Measurements from ENCODE around the gene ZSWIM4.

ZSWIM4 gene

GRCh38 chr19:13831537-13832467, 36.6 kb downstream of the ZSWIM4 start:
- Histone ChIP-seq H3K27me3 (replicated peaks in 2 of 5; ENCODE audit: control insufficient read depth in 4 of 5, insufficient read depth in 5 of 5, low read length in 4 of 5) (no peaks in the 10 kb centered on the region), H3K4me3 (ENCODE audit: control insufficient read depth in 1 of 7, extremely low read depth in 1 of 7, insufficient read depth in 4 of 7, low read depth in 2 of 7, low read length in 6 of 7) (no peak overlapping the region), H3K27ac (ENCODE audit: insufficient read depth in 1 of 2, low read depth in 1 of 2, low read length in 2 of 2, poor library complexity in 1 of 2, severe bottlenecking in 2 of 2) (no peak overlapping the region), H3K36me3 (ENCODE audit: control insufficient read depth in 4 of 4, insufficient read depth in 4 of 4, low read length in 3 of 4) (peaks cover 0 to 50% (median 19%) of the 10 kb centered on the region in 4 experiments), H3K4me1 (ENCODE audit: control extremely low read depth in 1 of 4, control insufficient read depth in 4 of 4, insufficient read depth in 4 of 4, low read length in 3 of 4) (peaks cover 5 to 39% (median 36%) of the 10 kb centered on the region in 4 experiments), H3K9me3 (ENCODE audit: control extremely low read depth in 1 of 5, control insufficient read depth in 4 of 5, insufficient read depth in 2 of 5, low read depth in 1 of 5, low read length in 4 of 5) (no peaks in the 10 kb centered on the region)
- DNase-seq, result peak in 2 of 3 donors; percentile 71 to 75
- CTCF ChIA-PET, result interaction anchor here (1.0 to 10.5 kb wide), 3 partner anchors 11 to 45 kb away, joined by 3 to 147 read pairs (median 14); no protein-coding TSS in a partner anchor
- POLR2A ChIA-PET, result interaction anchor here (12.6 kb wide), 1 partner anchor 32 kb away, joined by 555 read pairs; no protein-coding TSS in a partner anchor
- WGBS (ENCODE audit: insufficient coverage), result 97% methylated on average over 12 of the region's 22 CpGs

GRCh38 chr19:13833330-13834243, 38.3 kb downstream of the ZSWIM4 start:
- ChIA-PET CTCF (interaction anchor here (0.7 to 10.5 kb wide), 7 partner anchors 10 to 119 kb away, joined by 3 to 147 read pairs (median 3); no protein-coding TSS in a partner anchor), POLR2A (interaction anchor here (0.6 to 12.6 kb wide), 10 partner anchors 8 to 552 kb away, joined by 3 to 555 read pairs (median 4); partner anchors contain the start of gene ZSWIM4)
- H3K27me3 ChIP-seq (replicated peaks in 2 of 5; ENCODE audit: control insufficient read depth in 4 of 5, insufficient read depth in 5 of 5, low read length in 4 of 5), result no peaks in the 10 kb centered on the region
- DNase-seq, result peak; percentile 92 to 96 (median 95)
- H3K9me3 ChIP-seq (ENCODE audit: control extremely low read depth in 1 of 5, control insufficient read depth in 4 of 5, insufficient read depth in 2 of 5, low read depth in 1 of 5, low read length in 4 of 5), result no peaks in the 10 kb centered on the region
- WGBS (ENCODE audit: insufficient coverage), result 7% methylated on average over 52 of the region's 59 CpGs
- peaks cover 8 to 56% (median 53%) of the 10 kb centered on the region in 4 experiments for H3K4me1 ChIP-seq (ENCODE audit: control extremely low read depth in 1 of 4, control insufficient read depth in 4 of 4, insufficient read depth in 4 of 4, low read length in 3 of 4)
- peak overlapping the region; percentile 34 to 76 for H3K27ac ChIP-seq (ENCODE audit: insufficient read depth in 1 of 2, low read depth in 1 of 2, low read length in 2 of 2, poor library complexity in 1 of 2, severe bottlenecking in 2 of 2)
- H3K4me3 ChIP-seq (ENCODE audit: control insufficient read depth in 1 of 7, extremely low read depth in 1 of 7, insufficient read depth in 4 of 7, low read depth in 2 of 7, low read length in 6 of 7), result peak overlapping the region; percentile 17 to 64 (median 34)
- peaks cover 0 to 42% (median 17%) of the 10 kb centered on the region in 4 experiments for H3K36me3 ChIP-seq (ENCODE audit: control insufficient read depth in 4 of 4, insufficient read depth in 4 of 4, low read length in 3 of 4)

GRCh38 chr19:13834244-13835069, 39.2 kb downstream of the ZSWIM4 start:
- DNase-seq, result peak in 1 of 3 donors; percentile 74
- peaks cover 9 to 65% (median 62%) of the 10 kb centered on the region in 4 experiments for H3K4me1 ChIP-seq (ENCODE audit: control extremely low read depth in 1 of 4, control insufficient read depth in 4 of 4, insufficient read depth in 4 of 4, low read length in 3 of 4)
- no peaks in the 10 kb centered on the region for H3K27me3 ChIP-seq (replicated peaks in 2 of 5; ENCODE audit: control insufficient read depth in 4 of 5, insufficient read depth in 5 of 5, low read length in 4 of 5)
- H3K27ac ChIP-seq (ENCODE audit: insufficient read depth in 1 of 2, low read depth in 1 of 2, low read length in 2 of 2, poor library complexity in 1 of 2, severe bottlenecking in 2 of 2), result peak overlapping the region; percentile 34 to 89
- CTCF ChIA-PET, result interaction anchor here (0.7 to 10.5 kb wide), 9 partner anchors 10 to 119 kb away, joined by 3 to 147 read pairs (median 3); no protein-coding TSS in a partner anchor
- H3K36me3 ChIP-seq (ENCODE audit: control insufficient read depth in 4 of 4, insufficient read depth in 4 of 4, low read length in 3 of 4), result peaks cover 0 to 38% (median 16%) of the 10 kb centered on the region in 4 experiments
- POLR2A ChIA-PET, result interaction anchor here (0.7 to 12.6 kb wide), 8 partner anchors 9 to 729 kb away, joined by 3 to 555 read pairs (median 4); partner anchors contain the start of gene ZSWIM4
- no peaks in the 10 kb centered on the region for H3K9me3 ChIP-seq (ENCODE audit: control extremely low read depth in 1 of 5, control insufficient read depth in 4 of 5, insufficient read depth in 2 of 5, low read depth in 1 of 5, low read length in 4 of 5)
- H3K4me3 ChIP-seq (ENCODE audit: control insufficient read depth in 1 of 7, extremely low read depth in 1 of 7, insufficient read depth in 4 of 7, low read depth in 2 of 7, low read length in 6 of 7), result peak overlapping the region in 5 of 7 experiments; percentile 27 to 64 (median 52)
- WGBS (ENCODE audit: insufficient coverage), result 94% methylated on average over 5 of the region's 14 CpGs

- Histone ChIP-seq H3K4me1 (ENCODE audit: control extremely low read depth in 1 of 4, control insufficient read depth in 4 of 4, insufficient read depth in 4 of 4, low read length in 3 of 4) (peaks cover 12 to 79% (median 76%) of the 10 kb centered on the region in 4 experiments), H3K36me3 (ENCODE audit: control insufficient read depth in 4 of 4, insufficient read depth in 4 of 4, low read length in 3 of 4) (peaks cover 0 to 26% (median 11%) of the 10 kb centered on the region in 4 experiments), H3K4me3 (ENCODE audit: control insufficient read depth in 1 of 7, extremely low read depth in 1 of 7, insufficient read depth in 4 of 7, low read depth in 2 of 7, low read length in 6 of 7) (peak overlapping the region in 5 of 7 experiments; percentile 39 to 71 (median 44)), H3K27ac (ENCODE audit: insufficient read depth in 1 of 2, low read depth in 1 of 2, low read length in 2 of 2, poor library complexity in 1 of 2, severe bottlenecking in 2 of 2) (peak overlapping the region; percentile 79 to 89), H3K27me3 (replicated peaks in 2 of 5; ENCODE audit: control insufficient read depth in 4 of 5, insufficient read depth in 5 of 5, low read length in 4 of 5) (no peaks in the 10 kb centered on the region), H3K9me3 (ENCODE audit: control extremely low read depth in 1 of 5, control insufficient read depth in 4 of 5, insufficient read depth in 2 of 5, low read depth in 1 of 5, low read length in 4 of 5) (no peaks in the 10 kb centered on the region)
- peak in 2 of 3 donors; percentile 93 to 95 for DNase-seq
- CTCF ChIA-PET, result interaction anchor here (0.7 to 10.5 kb wide), 12 partner anchors 11 to 52 kb away, joined by 3 to 147 read pairs (median 5); no protein-coding TSS in a partner anchor
- POLR2A ChIA-PET, result interaction anchor here (0.6 to 12.6 kb wide), 17 partner anchors 8 to 832 kb away, joined by 3 to 555 read pairs (median 6); partner anchors contain the start of genes C19orf53 and ZSWIM4
- WGBS (ENCODE audit: insufficient coverage), result 6% methylated on average over 14 of the region's 21 CpGs
Observed at GRCh38 chr19:13835791-13836723, 40.8 kb downstream of the ZSWIM4 start.

GRCh38 chr19:13838435-13839129, 43.3 kb downstream of the ZSWIM4 start:
- CTCF ChIA-PET, result interaction anchor here (0.6 to 10.5 kb wide), 6 partner anchors 14 to 45 kb away, joined by 3 to 147 read pairs (median 4); partner anchors contain the start of gene ZSWIM4
- Histone ChIP-seq H3K4me3 (ENCODE audit: control insufficient read depth in 1 of 7, extremely low read depth in 1 of 7, insufficient read depth in 4 of 7, low read depth in 2 of 7, low read length in 6 of 7) (peak overlapping the region; percentile 11 to 97 (median 86)), H3K9me3 (ENCODE audit: control extremely low read depth in 1 of 5, control insufficient read depth in 4 of 5, insufficient read depth in 2 of 5, low read depth in 1 of 5, low read length in 4 of 5) (no peaks in the 10 kb centered on the region), H3K4me1 (ENCODE audit: control extremely low read depth in 1 of 4, control insufficient read depth in 4 of 4, insufficient read depth in 4 of 4, low read length in 3 of 4) (peaks cover 12 to 89% (median 85%) of the 10 kb centered on the region in 4 experiments), H3K27me3 (replicated peaks in 2 of 5; ENCODE audit: control insufficient read depth in 4 of 5, insufficient read depth in 5 of 5, low read length in 4 of 5) (no peaks in the 10 kb centered on the region), H3K36me3 (ENCODE audit: control insufficient read depth in 4 of 4, insufficient read depth in 4 of 4, low read length in 3 of 4) (peaks cover 0 to 25% (median 10%) of the 10 kb centered on the region in 4 experiments), H3K27ac (ENCODE audit: insufficient read depth in 1 of 2, low read depth in 1 of 2, low read length in 2 of 2, poor library complexity in 1 of 2, severe bottlenecking in 2 of 2) (peak overlapping the region; percentile 97 to 98)
- peak in 1 of 3 donors; percentile 75 for DNase-seq
- 32% methylated on average over 6 of the region's 18 CpGs for WGBS (ENCODE audit: insufficient coverage)
- POLR2A ChIA-PET, result interaction anchor here (0.7 to 12.6 kb wide), 8 partner anchors 12 to 1209 kb away, joined by 3 to 555 read pairs (median 4); partner anchors contain the start of genes RFX1 and ZSWIM4

All from common myeloid progenitor, CD34-positive (primary cell).